ENCODE results near the gene PLEKHA7.

Gene PLEKHA7

GRCh38 chr11:16773981-16774935, 240.0 kb downstream of the PLEKHA7 start:
- no peak overlapping the region for H3K4me3 ChIP-seq (replicated peaks; ENCODE audit: low read depth, low read length)
- no peak for DNase-seq (ENCODE audit: extremely low read depth, low read depth)

GRCh38 chr11:16772141-16772512, 242.1 kb downstream of the PLEKHA7 start:
- DNase-seq (ENCODE audit: extremely low read depth, low read depth) = no peak
- TF ChIP-seq, protein P1, sequence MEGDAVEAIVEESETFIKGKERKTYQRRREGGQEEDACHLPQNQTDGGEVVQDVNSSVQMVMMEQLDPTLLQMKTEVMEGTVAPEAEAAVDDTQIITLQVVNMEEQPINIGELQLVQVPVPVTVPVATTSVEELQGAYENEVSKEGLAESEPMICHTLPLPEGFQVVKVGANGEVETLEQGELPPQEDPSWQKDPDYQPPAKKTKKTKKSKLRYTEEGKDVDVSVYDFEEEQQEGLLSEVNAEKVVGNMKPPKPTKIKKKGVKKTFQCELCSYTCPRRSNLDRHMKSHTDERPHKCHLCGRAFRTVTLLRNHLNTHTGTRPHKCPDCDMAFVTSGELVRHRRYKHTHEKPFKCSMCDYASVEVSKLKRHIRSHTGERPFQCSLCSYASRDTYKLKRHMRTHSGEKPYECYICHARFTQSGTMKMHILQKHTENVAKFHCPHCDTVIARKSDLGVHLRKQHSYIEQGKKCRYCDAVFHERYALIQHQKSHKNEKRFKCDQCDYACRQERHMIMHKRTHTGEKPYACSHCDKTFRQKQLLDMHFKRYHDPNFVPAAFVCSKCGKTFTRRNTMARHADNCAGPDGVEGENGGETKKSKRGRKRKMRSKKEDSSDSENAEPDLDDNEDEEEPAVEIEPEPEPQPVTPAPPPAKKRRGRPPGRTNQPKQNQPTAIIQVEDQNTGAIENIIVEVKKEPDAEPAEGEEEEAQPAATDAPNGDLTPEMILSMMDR (IDR thresholded peaks at IDR 0.05; ENCODE audit: low read depth, low read length, missing control alignments) = no peak

More at GRCh38 chr11:16773981-16774935, 240.0 kb downstream of the PLEKHA7 start:
- TF ChIP-seq, protein P1 (IDR thresholded peaks at IDR 0.05; ENCODE audit: low read depth, low read length, missing control alignments) = no peak

GRCh38 chr11:16771350-16772140, 242.7 kb downstream of the PLEKHA7 start:
- no peak overlapping the region for H3K4me3 ChIP-seq (replicated peaks; ENCODE audit: low read depth, low read length)
- no peak for DNase-seq (ENCODE audit: extremely low read depth, low read depth)

More at GRCh38 chr11:16772141-16772512, 242.1 kb downstream of the PLEKHA7 start:
- H3K4me3 ChIP-seq (replicated peaks; ENCODE audit: low read depth, low read length) = no peak overlapping the region

GRCh38 chr11:16770016-16770415, 244.2 kb downstream of the PLEKHA7 start:
- DNase-seq (ENCODE audit: extremely low read depth, low read depth) = no peak
- H3K4me3 ChIP-seq (replicated peaks; ENCODE audit: low read depth, low read length) = no peak overlapping the region
- TF ChIP-seq, protein P1 (IDR thresholded peaks at IDR 0.05; ENCODE audit: low read depth, low read length, missing control alignments) = no peak

More at GRCh38 chr11:16771350-16772140, 242.7 kb downstream of the PLEKHA7 start:
- TF ChIP-seq, protein P1 (IDR thresholded peaks at IDR 0.05; ENCODE audit: low read depth, low read length, missing control alignments) = no peak

DNA sequence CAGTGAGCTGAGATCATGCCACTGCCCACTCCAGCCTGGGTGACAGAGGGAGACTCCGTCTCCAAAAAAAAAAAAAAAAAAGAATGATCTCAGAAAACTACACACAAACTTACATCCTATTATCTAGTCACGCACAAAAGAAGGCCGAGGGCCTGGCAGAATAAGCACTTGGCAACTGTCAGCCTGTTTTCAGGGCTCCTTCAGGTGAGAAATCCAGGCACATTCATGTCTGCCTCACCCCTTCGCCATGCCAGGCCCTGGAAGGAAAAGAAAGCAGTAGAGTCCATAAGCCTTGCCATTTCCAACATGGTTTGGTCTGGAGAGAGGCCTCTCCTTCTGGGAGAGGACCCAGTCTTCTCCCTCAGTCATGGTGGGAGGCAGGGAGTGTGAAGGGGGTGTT, 244.8 kb downstream of the PLEKHA7 start:
- no peak overlapping the region for H3K4me3 ChIP-seq (replicated peaks; ENCODE audit: low read depth, low read length)
- no peak for DNase-seq (ENCODE audit: extremely low read depth, low read depth)
- TF ChIP-seq, protein P1 (IDR thresholded peaks at IDR 0.05; ENCODE audit: low read depth, low read length, missing control alignments) = no peak

- TF ChIP-seq, protein P1 (IDR thresholded peaks at IDR 0.05; ENCODE audit: low read depth, low read length, missing control alignments) = no peak
- no peak for DNase-seq (ENCODE audit: extremely low read depth, low read depth)
- no peak overlapping the region for H3K4me3 ChIP-seq (replicated peaks; ENCODE audit: low read depth, low read length)
These were observed 246.3 kb downstream of the PLEKHA7 start for GRCh38 chr11:16767957-16768356.

Data from HFF-Myc (cell line).